Ramos (cell line): ENCODE results near the gene INPP5A.
"Not testable (repeated sequence)": the region's sequence is repeated elsewhere in the genome, so short reads cannot be mapped to it uniquely, and the experiment has no call there.

Experiments
- in situ Hi-C: fragments of 300-500 bp; cut with MboI; formaldehyde crosslinking; loops from one replicate; pipeline ENCODE4 v1.14.3; 2022; ENCODE audit warnings: low sequenced_read_pairs; ENCODE audit not compliant: unreplicated experiment

The INPP5A gene

GRCh38 chr10:132503581-132504421 is 33.8 kb upstream of the INPP5A start:
- in situ Hi-C loops, result no loop called here

- in situ Hi-C loops, result no loop called here
Observed at GRCh38 chr10:132504501-132505272, 32.9 kb upstream of the INPP5A start.

- in situ Hi-C loops, result not testable (repeated sequence)
Observed at GRCh38 chr10:132505546-132505945, 32.0 kb upstream of the INPP5A start.

GRCh38 chr10:132506711-132507408 is 30.7 kb upstream of the INPP5A start:
- in situ Hi-C loops, result no loop called here

GRCh38 chr10:132507409-132507955 is 30.1 kb upstream of the INPP5A start:
- in situ Hi-C loops, result no loop called here

- in situ Hi-C loops, result no loop called here
Observed at GRCh38 chr10:132507956-132508490, 29.6 kb upstream of the INPP5A start.

GRCh38 chr10:132508581-132509443 is 28.8 kb upstream of the INPP5A start:
- in situ Hi-C loops, result no loop called here

GRCh38 chr10:132509506-132510173 is 27.9 kb upstream of the INPP5A start:
- in situ Hi-C loops, result no loop called here

GRCh38 chr10:132510174-132510611 is 27.4 kb upstream of the INPP5A start:
- in situ Hi-C loops, result no loop called here

GRCh38 chr10:132511121-132512051 is 26.2 kb upstream of the INPP5A start:
- in situ Hi-C loops, result no loop called here

- in situ Hi-C loops, result no loop called here
Observed at GRCh38 chr10:132512052-132512442, 25.5 kb upstream of the INPP5A start.

- in situ Hi-C loops, result no loop called here
Observed at GRCh38 chr10:132512693-132513345, 24.8 kb upstream of the INPP5A start.

- in situ Hi-C loops, result no loop called here
Observed at GRCh38 chr10:132514821-132515520, 22.6 kb upstream of the INPP5A start.

- in situ Hi-C loops, result no loop called here
Observed at GRCh38 chr10:132515811-132516726, 21.5 kb upstream of the INPP5A start.
